Measurements from ENCODE around the gene RHEB. TPM values are rescaled to one million over a fixed set of nuclear protein-coding genes. Genes with fewer than 3 reads are reported as not detected.
A peak's percentile ranks its signal among the peaks of the same experiment; 100 is the strongest.

RHEB gene
- total RNA-seq, 4 donors from 2014 or later = 41.2 to 64.4 (median 53.5) TPM

DNA sequence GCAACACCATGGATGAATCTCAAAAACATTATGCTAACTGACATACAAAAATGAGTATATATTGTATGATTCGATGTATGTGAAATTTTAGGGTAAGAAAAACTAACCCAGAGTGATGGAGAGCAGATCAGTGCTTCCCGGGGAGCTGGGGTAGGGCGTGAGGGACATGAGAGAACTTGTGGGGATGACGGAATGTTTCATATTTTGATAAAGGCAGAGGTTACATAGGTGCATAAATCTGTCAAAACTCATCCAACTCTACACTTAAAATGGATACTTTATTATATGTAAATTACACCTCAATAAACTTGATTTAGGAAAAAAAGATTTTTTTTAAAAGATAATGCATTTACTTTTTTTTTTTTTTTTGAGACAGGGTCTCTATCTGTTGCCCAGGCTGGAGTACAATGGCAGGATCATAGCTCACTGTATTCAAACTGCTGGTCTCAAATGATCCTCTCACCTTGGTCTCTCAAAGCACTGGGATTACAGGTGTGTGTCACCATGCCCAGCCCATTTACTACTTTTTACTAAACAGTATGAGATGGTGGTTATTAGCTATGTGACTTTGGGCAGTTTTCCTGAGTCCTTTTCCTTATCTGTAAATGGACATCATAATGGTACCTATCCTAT, 13.7 kb downstream of the RHEB start:
- no peak for DNase-seq (ENCODE audit: low spot score in 2 of 2)
- intact Hi-C loops (cut with DNase I; ENCODE audit: low total_unique reads) = no loop called here
- 57 to 72% methylated on average over 4 of the region's 4 CpGs for WGBS, 2 donors
- no peak overlapping the region for H3K4me3 ChIP-seq (ENCODE audit: low read depth, poor library complexity, severe bottlenecking)
- TF ChIP-seq, protein P1, sequence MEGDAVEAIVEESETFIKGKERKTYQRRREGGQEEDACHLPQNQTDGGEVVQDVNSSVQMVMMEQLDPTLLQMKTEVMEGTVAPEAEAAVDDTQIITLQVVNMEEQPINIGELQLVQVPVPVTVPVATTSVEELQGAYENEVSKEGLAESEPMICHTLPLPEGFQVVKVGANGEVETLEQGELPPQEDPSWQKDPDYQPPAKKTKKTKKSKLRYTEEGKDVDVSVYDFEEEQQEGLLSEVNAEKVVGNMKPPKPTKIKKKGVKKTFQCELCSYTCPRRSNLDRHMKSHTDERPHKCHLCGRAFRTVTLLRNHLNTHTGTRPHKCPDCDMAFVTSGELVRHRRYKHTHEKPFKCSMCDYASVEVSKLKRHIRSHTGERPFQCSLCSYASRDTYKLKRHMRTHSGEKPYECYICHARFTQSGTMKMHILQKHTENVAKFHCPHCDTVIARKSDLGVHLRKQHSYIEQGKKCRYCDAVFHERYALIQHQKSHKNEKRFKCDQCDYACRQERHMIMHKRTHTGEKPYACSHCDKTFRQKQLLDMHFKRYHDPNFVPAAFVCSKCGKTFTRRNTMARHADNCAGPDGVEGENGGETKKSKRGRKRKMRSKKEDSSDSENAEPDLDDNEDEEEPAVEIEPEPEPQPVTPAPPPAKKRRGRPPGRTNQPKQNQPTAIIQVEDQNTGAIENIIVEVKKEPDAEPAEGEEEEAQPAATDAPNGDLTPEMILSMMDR (IDR thresholded peaks at IDR 0.05) = no peak
- no peak for TF ChIP-seq POLR2A (IDR thresholded peaks at IDR 0.05)

- no peak overlapping the region for H3K4me3 ChIP-seq (ENCODE audit: low read depth, poor library complexity, severe bottlenecking)
- DNase-seq (ENCODE audit: low spot score in 2 of 2) = no peak
- intact Hi-C loops (cut with DNase I; ENCODE audit: low total_unique reads) = no loop called here
- TF ChIP-seq, protein P1 (IDR thresholded peaks at IDR 0.05) = no peak
- TF ChIP-seq POLR2A (IDR thresholded peaks at IDR 0.05) = no peak
- 90% methylated on average over 2 of the region's 2 CpGs for WGBS, 2 donors
Observed at GRCh38 chr7:151505433-151505832, 14.3 kb downstream of the RHEB start.

- no peak overlapping the region for H3K4me3 ChIP-seq (ENCODE audit: low read depth, poor library complexity, severe bottlenecking)
- WGBS, 2 donors = 81 to 88% methylated on average over 4 of the region's 4 CpGs
- intact Hi-C loops (cut with DNase I; ENCODE audit: low total_unique reads) = no loop called here
- no peak for TF ChIP-seq POLR2A (IDR thresholded peaks at IDR 0.05)
- TF ChIP-seq, protein P1 (IDR thresholded peaks at IDR 0.05) = no peak
- DNase-seq (ENCODE audit: low spot score in 2 of 2) = no peak
Observed at GRCh38 chr7:151504715-151505326, 14.9 kb downstream of the RHEB start.

DNA sequence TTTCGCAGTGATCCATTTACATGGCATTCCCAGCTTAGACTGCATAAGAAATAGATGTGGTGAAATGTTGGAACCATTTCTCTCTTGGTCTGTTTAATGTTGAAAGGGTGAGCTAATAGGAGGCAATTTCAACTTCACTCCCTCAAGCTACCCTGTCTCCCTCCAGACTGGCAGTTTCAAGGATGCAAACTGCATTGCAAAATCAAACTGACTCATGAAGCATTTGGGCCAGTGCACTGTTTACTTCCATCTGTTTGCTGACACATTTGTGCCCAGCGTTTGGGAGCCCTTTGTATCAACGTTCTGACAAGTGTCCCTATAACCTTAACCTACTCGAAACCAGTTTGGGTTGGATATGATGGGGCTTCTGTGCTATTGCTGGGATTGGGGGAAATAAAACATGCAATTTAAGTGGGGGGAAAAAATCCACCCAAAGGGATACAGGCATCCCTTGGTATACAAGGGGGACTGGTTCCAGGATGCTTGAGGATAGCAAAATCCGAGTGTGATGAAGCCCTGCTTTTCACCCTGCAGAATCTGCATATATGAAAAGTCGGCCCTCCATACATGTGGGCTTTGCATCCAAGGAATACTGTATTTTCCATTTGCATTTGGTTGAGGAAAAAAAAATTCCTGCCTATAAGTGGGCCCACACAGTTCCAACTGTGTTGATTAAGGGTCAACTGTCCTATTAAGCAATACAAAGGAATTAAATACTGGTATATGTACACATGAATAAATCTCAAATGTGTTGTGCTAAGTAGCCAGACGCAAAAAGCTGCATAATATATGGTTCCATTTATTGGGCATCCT, 15.6 kb downstream of the RHEB start:
- TF ChIP-seq POLR2A (IDR thresholded peaks at IDR 0.05) = no peak
- TF ChIP-seq, protein P1 (IDR thresholded peaks at IDR 0.05) = no peak
- intact Hi-C loops (cut with DNase I; ENCODE audit: low total_unique reads) = no loop called here
- peak in 1 of 2 donors; percentile 63 for DNase-seq (ENCODE audit: low spot score in 2 of 2)
- 58 to 71% methylated on average over 7 of the region's 7 CpGs for WGBS, 2 donors
- H3K4me3 ChIP-seq (ENCODE audit: low read depth, poor library complexity, severe bottlenecking) = no peak overlapping the region

- no peak overlapping the region for H3K4me3 ChIP-seq (ENCODE audit: low read depth, poor library complexity, severe bottlenecking)
- 91 to 94% methylated on average over 15 of the region's 15 CpGs for WGBS, 2 donors
- intact Hi-C loops (cut with DNase I; ENCODE audit: low total_unique reads) = no loop called here
- DNase-seq (ENCODE audit: low spot score in 2 of 2) = no peak
- TF ChIP-seq, protein P1 (IDR thresholded peaks at IDR 0.05) = no peak
- TF ChIP-seq POLR2A (IDR thresholded peaks at IDR 0.05) = no peak
Observed at GRCh38 chr7:151501676-151502075, 18.0 kb downstream of the RHEB start.
